ENCODE results near the gene NDUFA7.
"Not testable (repeated sequence)": the region's sequence is repeated elsewhere in the genome, so short reads cannot be mapped to it uniquely, and the experiment has no call there.

NDUFA7 gene

DNA sequence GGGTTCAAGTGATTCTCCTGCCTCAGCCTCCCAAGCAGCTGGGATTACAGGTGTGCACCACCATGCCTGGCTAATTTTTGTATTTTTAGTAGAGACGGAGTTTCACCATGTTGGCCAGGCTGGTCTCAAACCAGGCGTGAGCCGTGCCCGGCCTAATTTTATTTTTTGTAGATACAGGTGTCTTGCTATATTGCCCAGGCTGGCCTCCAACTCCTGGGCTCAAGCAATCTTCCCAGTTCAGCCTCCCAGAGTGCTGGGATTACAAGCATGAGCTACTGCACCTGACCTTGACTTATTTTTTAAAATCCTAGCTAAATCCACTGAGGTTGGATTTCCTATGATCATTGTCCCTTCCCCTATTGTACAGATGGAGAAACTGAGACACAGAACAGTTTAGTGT is 20.3 kb upstream of the NDUFA7 start:
- DNase-seq: not testable (repeated sequence)

DNA sequence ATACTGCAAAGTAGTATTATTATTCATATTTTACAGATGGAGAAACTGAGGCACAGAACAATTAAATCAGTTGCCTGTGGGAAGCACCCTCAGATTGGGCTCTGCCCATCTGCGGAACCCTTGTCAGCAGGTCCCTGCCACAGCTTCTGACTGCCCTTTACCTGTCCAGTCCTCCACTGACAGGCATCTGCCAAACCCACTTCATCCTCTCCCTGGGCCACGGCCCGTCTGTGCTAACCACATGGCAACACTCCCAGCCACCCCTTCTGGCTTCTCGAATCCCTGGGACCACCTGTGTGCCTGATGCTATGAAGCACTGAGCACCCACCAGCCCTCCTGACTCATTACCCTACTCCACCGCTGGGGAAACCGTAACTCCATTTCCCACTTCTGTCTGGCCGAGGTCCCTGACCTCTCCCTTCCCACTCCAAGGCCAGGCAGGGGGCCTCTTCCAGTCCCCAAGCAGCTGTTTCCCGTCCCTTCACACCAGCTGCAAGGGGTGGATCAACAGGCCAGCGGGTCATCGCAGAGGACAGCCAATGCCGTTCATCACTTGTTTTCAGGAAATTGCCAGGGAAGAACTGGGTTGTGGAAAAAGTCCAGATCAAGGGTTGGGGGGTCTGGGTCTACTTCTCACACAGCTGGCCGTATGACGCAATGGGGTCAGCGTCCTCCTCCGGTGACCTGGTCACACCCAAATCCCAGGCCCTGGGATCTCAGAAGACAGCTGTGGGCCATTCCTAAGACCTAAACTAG is 19.3 kb upstream of the NDUFA7 start:
- DNase-seq: no peak

DNA sequence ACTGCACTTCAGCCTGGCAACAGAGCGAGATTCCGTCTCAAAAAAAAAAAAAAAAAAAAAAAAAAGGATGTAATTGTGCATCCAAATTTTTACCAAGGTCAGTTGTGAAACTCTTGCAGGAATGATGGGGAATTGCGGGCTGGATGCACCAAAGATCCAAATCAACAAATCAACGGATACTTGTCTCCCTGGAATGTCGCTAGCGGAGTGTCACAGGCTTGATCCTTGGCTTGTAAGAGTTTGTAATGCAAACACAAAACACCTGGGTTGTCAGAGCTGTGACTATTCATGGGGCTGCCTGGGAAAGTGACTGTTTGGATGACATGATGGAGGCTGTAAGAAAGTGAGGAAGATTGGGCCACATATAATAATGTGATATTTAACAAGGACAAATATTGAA is 17.7 kb upstream of the NDUFA7 start:
- no peak for DNase-seq

DNA sequence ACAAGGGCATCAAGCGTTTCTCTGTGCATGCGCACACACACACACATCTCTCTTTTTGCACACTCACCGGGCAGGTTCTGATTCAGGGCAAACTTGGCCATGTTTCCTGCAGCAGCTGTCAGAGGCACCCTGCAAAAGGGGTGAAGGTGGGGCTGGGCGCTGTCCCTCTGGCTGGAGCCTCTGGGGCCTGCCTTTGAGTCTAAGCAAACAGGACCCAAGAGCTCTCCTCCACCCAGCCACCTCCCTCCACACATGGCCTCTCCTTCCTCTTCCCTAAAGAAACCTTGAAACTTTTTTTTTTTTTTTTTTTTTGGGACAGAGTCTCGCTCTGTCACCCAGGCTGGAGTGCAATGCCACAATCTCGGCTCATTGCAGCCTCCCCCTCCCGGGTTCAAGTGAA is 16.6 kb upstream of the NDUFA7 start:
- no peak for DNase-seq

DNA sequence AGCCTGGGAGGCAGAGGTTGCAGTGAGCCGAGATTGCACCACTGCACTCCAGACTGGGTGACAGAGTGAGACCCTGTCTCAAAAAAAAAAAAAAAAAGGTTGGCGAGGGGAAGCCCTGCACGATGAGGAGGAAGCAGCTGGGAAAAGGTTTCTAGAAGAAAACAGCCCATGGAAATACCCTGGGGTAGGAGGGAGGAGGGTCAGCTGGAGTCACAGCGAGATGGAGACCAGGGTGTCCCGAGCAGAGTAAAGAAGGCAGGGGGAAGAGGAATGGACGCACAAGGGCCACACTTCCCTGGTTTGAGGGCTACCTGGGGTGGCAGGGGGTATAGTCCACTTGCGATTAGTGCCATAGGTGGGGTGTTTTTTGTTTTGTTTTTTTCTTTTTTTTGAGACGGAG is 15.5 kb upstream of the NDUFA7 start:
- DNase-seq: no peak

DNA sequence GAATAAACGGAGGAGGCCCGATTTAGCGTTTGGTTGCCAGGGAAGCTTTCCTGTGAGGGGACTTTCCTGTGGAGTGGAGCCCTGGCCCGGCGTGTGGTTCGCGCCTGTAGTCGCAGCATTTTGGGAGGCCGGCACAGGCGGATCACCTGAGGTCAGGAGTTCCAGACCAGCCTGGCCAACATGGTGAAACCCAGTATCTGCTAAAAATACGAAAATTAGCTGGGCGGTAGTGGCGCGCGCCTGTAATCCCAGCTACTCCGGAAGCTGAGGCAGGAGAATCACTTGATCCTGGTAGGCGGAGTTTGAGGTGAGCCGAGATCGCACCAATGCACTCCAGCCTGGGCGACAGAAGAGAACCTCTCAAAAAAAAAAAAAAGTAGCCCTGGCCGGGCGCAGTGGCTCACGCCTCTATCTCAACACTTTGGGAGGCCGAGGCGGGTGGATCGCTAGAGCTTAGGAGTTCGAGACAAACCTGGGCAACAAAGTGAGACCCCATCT is 14.9 kb upstream of the NDUFA7 start:
- DNase-seq: no peak

DNA sequence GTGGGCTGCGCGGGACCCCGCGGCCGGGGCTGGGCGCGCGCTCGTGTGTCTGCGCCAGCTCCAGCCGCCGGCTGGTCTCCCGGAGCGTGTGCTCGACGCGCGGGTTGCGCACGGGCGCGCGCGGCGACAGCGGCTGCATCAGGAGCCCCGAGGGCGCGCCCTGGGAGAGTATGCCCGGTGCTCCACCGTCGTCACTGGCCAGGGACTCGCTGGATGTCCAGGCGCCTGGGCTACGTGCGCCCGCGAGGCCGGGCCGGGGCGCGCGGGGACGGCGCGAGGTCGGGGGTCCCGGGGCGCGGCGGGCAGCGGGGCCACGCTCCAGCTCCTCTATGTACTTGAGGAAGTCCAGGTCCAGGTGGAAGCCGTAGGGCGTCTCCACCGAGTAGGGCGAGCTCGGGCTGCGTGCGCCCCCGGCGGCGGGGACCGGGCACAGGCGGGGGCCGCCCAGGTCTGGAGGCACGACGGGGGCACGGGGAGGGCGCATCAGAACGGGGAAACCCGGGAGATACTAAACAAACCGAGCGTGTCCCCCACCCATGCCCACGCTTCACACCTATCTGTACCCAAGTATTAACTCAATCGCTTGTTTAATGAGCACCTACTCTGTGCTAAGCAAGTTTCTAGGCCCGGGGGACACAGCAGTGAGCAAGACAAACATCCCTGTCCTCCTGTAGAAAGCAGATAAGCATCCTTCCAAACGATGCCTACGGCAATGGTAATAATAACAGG is 14.3 kb upstream of the NDUFA7 start:
- no peak for DNase-seq

DNA sequence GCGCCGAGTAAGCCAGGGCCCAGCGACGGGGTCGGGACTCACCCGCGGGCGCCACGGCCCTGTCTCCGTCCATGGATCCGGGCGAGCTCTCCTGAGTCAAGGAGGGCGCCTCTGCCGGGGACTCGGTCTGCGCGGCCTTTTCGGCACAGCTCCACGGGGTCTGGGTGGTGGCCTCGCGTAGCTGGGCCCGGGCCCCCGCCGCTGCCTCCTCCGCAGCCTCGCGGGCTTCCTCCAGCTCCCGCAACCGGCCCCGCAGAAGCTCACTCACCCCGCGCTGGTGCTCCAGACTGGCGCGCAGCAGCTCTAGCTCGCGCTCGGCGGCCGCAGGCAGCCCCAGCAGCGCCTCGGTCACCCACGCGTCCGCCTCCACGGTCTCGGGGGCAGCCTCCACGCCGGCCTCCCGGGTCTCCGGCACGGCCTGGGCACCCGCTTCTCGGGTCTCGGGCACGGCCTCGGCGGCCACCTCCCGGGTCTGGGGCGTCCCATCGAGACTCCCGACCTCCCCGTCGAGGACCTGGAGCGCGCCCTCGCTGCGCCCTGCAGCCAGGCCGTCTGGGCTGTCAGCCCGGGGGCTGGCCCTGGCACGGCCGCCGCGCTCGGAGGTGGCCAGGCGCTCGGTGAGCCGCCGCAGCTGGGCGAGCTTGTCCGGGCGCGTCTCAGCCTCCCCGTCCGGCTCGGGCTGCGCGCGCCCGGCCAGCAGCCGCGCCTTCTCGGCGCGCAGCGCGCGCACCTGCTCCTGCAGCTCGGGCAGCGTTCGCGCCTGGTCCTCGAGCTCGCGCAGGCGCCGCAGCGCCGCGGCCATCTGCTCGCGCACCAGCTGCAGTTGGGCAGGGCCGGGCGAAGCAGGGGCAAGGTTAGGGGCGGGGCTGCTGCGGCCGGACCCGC is 13.5 kb upstream of the NDUFA7 start:
- peak; percentile 33 for DNase-seq

DNA sequence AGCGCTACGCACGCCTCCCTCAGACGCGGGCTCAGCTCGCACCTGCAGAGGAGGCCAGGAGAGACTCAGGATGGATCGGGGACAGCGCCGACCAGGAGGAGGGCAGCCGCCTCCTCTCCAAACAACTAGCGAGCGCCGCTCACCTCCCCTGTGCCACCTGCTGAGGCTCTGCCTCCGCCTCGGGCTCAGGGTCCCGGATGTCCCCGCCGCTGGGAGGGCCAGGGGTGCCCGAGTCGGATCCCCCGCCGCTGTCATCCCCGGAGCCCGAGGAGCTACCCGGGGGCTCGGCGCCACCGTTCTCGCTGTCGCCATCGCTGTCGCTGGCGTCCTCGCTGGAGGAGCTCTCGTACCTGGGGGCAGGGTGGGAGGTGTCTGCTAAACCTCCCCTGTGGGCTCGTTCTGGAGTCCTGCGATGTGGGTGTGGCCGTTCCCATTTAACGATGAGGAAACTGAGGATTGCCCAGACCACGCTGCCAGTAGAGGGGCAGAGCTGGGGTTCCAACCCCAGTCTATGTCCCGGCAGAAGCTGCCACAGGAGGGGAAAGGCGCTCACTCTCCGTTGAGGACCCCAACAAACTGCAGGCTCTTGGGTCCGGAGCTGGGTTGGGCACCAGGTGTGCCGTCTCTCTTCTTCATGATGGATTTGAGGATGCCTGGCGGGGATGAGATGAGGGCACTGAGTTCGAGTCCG is 12.7 kb upstream of the NDUFA7 start:
- no peak for DNase-seq

DNA sequence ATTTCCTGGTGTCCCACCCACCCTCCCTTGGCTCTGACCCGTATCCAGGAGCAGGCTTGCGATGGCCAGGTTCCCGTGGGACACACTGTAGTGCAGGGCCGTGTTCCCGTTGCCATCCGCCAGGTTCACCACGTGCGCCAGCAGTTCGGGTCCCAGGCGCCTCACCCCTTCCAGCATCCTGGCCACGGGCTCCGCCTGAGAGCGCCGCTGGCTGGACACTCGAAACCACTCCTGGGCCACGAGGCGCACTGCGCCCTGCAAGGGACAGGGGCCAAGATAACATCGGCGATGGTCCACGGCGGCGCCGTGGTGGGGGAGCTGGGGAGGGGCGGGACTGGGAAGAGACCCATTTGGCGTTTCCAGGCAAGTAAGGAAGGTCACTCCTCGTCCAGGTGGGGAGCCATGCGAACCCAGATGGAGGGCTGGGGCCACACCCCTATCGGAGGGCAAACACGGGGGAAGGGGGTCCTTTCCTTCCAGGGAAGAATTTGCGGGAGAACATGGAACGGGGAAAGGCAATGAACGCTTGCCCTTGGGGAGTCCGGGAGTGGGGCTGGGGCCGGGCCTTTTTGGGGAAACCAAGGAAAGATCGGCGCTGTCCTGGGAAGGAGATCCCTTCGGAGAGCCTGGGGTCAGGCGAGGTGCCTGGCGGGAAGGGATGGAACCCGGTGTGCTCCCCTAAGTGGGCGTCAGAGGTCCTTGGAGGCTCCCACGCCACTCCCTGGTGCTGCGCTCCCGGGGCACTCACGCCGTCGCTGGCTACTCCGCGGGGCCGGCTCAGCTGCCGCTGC is 12.0 kb upstream of the NDUFA7 start:
- no peak for DNase-seq

DNA sequence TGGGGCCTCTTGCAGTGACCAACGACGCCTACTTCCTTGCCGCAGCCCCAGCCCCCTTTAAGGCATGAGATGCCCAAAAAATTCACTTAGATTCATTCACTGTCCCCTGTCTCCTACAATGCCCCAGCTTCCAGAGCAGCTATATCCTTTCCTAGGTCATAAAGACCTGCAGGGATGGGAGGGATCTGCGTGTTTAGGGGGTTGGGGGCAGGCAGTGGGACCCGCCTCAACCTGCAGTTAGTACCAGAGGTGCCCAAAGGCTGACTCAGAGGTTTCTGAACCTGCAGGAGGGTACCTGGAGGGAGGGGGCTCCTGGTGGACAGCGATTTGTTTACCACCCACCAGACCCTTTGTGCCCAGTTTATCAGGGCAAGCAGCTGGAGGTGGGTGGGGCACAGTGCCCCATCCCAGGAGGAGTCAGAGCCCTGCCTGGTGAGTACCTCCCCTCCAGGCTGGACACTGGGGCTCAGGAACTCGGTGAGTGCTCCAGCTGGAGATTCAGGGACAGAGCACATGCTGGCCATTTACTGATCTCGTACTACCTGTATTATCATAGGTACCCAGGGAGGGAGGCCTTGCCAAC is 10.2 kb upstream of the NDUFA7 start:
- no peak for DNase-seq

DNA sequence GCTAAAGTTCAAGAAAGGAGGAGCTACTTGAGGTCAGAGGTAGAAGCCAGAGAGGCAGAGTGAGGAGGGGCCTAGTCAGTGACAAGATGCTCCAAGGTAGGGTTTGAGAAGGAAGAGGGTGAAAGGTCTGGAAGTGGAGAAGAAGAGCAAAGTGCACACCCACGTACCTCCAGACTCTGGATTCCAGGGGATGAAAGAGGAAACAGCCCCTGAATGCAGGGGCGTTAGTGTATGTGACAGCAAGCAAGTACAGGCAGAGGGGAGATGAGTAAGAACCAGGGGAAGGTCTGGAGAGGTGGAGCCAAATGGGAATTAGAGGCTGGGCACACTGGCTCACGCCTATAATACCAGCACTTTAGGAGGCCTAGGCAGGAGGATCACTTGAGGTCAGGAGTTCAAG is 8.8 kb upstream of the NDUFA7 start:
- no peak for DNase-seq

DNA sequence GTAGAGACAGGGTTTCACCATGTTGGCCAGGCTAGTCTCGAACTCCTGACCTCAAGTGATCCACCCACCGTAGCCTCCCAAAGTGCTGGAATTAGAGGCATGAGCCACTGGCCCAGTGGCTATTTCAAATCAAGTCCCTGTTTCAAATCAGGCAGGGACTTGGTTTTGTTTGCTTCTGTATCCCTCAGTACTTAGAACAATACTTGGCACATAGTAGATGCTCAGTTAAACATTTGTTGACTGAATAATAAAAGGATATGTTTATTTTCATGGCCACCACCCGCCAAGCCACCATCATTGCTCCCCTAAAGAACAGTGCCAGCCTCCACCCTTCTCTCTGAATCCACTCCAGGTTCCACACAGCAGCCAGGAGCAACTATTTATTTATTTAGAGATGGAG is 4.3 kb upstream of the NDUFA7 start:
- no peak for DNase-seq

DNA sequence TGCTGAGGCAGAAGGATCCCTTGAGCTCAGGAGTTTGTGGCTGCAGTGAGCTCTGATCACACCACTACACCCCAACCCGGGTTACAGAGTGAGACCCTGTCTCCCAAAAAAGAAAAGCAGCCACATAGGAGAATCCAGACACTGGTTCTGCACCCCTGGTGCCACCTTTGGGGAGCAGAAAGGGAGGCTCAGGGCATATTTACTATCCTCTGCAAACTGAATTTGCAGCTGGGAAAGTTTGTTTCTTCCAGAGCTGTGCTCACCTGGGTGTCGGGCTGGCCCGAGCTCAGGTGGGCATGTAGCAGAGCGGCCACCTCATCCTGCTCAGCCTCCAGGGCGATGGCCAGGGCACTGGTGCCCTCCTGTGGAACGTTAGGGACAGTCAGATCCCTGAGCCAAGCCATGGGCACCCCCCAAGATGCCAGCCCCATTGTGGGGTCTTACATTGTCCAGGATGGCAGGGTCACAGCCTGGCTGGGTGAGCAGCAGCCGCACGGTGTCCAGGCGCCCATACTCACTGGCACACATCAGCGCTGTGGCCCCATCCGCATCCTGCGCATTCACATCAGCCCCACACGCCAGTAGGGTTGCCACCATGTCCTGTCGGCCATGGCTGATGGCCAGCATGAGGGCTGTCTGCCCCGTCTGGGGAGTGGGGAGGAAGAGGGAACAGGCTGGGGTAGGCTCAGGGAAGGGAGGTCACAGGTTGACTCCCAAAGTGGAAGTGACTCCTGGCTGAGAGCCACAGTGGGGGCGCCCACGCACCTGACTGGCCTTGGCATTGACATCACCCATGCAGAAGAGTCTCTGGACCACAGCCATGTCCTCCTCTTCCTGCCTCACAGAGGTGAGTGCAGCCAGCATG is 3.2 kb upstream of the NDUFA7 start:
- DNase-seq: no peak

DNA sequence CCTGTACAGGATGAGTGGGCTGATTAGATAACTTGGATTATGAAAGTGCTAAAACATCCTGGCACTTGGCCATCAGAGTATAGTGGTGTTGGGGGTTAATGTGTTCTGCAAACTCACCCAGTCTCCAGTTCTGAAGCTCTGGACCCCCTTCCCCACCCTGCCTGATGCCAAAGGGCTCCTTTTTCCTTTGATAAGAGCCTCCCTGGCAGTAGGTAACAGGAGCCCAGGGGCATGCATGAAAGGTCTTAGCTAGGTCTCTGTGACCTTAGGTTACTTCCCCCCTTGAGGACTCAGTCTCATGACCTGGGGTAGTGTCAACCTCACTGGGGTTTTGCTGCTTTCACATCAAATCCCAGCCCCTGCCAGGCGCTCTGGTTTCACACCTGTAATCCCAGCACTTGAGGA is 2.6 kb upstream of the NDUFA7 start:
- DNase-seq: no peak

DNA sequence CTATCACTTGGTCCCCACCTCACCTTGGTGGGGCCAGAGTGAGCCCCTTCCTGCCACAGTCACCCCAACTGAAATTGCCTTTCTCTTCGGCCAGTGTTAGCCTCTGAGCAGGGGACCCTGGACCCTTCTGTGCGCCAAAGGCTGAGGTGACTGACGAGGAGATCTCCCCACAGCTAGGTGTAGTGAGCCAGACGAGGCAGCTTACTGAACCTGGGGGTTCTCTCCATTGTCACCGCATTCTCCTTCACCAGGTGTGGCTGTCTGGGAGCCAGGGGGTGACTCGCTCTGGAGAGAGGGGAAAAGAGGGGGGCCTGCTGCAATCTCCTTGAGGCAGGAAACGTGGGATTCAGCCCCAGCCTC is 1.4 kb upstream of the NDUFA7 start:
- no peak for DNase-seq

DNA sequence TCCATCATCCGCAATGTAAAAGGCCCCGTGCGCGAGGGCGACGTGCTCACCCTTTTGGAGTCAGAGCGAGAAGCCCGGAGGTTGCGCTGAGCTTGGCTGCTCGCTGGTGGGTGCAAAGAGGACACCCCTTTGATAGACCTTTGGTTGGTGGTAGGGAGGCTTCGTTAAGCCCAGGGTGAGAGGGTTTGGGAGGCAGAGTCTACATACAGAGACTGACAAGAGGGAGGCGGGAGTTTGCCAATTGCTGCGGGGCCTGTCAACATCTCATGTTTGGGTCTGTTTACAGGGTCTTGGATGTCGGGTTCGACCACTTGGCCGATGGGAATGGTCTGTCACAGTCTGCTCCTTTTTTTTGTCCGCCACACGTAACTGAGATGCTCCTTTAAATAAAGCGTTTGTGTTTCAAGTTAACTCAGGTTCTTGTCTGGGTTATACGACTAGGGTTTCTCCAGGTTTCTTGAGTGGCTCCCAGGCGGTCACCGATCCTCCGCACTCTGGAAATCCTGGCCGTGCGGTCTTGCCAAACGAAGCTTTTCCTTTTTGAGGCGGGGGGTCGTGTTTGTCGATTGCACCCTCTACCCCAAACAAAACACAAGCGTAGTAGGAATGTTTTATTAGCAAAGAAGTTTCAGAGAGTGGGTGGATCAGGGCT is 937 bp upstream of the NDUFA7 start:
- DNase-seq: no peak

DNA sequence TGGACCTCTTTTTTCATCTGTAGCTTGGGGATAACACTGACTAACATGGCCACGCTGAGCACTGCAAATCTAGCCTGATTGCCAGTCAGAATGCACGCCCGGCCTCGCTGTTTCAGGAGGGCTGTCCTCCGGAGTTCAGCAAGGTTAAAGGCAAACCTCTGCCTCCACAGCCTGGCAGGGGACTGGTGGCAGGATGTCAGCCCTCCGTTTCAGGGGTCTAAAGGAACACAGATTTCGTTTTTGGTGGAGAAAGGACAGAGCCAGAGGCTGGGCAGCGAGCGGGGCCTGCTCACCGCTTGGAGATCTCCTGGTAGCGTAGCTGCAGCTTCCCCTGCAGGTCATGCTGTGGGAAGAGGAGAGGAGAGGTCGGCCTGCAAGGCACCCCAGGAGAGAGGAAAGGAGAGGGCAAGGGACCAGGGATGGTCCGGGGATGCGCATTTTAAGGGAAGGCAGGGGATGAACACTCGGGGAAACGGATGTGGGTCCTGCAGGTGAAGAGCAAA is 560 bp downstream of the NDUFA7 start:
- DNase-seq: no peak

DNA sequence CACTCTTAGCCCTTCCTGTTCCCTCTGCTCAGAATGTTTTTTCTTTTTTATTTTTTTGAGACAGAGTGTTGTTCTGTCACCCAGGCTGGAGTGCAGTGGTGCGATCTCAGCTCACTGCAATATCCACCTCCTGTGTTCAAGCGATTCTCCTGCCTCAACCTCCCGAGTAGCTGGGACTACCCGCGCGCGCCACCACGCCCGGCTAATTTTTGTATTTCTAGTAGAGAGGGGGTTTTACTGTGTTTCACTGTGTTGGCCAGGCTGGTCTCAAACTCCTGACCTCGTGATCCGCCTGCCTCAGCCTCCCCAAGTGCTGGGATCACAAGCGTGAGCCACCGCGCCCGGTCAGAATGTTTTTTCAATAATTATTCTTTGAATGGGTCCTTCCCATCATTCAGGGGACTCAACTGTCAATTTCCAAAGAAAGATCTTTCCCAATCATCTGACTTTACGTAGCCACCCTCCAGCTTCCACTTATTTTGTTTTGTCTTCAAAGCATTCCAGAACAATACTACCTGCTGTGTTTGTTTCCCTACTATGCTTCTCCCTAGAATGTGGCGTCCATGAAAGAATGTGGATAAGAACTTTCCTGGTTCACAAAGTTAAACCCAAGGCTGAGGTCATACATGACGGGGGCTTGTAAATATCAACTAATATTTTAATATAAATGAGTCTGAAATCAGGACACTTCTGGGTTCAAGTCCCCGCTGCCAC is 1.2 kb downstream of the NDUFA7 start:
- no peak for DNase-seq

All from NCI-H1092 treated with DMSO at 0.1 percent for 48 hours (cell line).